GM20431 (cell line): Measurements from ENCODE around the gene UST.

Experiments used
- in situ Hi-C: fragments of 300-500 bp; cut with MseI, MboI; formaldehyde crosslinking; loops from one replicate; pipeline ENCODE4 v1.15.0; 2020; ENCODE audit warnings: low sequenced_read_pairs; ENCODE audit not compliant: unreplicated experiment

The UST gene

GRCh38 chr6:148794797-148795196 is 48.0 kb downstream of the UST start:
- in situ Hi-C loops, result no loop called here

- in situ Hi-C loops, result no loop called here
These were observed 48.7 kb downstream of the UST start for GRCh38 chr6:148795563-148795962.

GRCh38 chr6:148799647-148800046 is 52.8 kb downstream of the UST start:
- in situ Hi-C loops, result no loop called here

- in situ Hi-C loops, result no loop called here
These were observed 53.7 kb downstream of the UST start for GRCh38 chr6:148800536-148800935.

DNA sequence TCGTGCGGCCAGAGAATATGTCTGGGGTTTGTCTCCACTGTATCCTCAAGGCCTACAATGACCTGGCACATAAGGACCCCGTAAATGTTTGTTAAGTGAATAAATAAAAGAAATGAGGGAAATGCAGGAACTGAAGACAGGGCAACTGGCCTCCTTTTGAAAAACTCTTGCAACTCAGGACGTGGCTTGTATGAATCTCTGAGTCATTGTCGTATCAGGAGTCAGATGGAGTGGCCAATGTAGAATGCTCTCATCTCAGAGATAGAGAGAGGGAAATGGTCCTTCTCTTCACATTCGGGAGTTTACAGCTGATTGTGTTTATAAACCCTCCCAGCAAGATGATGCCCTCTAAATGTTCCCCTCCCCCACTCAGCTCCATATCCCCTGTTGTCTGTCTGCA is 57.1 kb downstream of the UST start:
- in situ Hi-C loops, result no loop called here

DNA sequence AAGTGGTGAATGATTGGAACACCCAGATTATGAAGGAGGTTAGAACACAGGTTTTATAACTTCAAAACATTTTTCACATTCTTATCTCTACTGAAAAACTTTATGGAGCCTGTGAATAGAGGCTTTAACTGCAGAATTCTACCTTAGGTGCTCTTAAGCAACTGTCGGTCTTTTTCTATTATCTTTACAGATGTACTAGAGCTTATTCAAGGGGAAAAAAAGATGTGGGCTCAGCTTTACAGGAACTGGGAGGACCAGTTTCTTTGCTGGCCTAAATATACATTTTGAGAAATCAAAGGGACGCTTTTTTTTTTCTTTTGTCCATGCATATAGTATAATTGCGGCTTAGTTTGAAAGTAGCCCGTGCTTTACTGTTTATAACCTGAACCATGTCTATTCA is 58.9 kb downstream of the UST start:
- in situ Hi-C loops, result no loop called here

DNA sequence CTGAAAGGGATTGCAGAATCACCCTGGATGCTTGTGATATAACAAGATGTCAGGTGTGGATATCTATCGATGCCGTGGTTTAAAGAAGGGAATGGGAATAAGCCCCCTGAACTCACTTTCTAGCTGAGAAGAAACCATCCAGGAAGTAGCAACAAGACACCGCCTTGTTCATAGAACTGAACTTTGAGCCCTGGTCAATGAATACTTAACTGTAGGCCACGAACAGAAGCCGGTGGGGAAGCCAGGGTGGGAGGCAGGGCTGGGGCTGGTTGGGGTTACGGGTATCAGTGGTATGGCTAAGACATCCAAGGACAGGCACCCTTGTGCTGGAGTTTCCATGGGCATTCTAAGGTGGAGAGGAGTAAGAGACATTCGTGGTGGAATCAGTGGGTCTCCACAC is 61.0 kb downstream of the UST start:
- in situ Hi-C loops, result no loop called here

DNA sequence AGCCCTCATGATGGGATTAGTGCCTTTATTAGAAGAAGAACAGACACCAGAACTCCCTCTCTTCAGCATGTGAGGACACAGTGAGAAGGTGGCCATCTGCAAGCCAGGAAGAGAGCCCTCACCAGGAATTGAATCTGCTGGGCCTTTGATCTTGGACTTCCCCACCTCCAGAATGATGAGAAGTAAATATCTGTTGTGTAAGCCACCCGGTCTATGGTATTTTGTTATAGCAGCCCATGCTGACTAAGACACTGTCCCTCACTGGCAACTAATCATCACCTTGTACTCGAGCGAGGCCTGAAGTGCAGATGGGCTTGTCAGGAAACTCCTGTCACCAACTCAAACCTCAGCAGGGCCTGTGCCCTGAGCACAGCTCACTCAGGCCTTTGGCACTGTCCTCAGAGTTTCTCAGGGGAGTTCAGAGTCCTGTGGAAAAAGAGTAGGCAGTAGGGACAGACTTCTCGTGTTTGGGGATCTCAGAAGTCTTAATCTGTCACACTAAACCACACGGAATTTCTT is 62.0 kb downstream of the UST start:
- in situ Hi-C loops, result no loop called here

GRCh38 chr6:148811459-148811858 is 64.6 kb downstream of the UST start:
- in situ Hi-C loops, result no loop called here

DNA sequence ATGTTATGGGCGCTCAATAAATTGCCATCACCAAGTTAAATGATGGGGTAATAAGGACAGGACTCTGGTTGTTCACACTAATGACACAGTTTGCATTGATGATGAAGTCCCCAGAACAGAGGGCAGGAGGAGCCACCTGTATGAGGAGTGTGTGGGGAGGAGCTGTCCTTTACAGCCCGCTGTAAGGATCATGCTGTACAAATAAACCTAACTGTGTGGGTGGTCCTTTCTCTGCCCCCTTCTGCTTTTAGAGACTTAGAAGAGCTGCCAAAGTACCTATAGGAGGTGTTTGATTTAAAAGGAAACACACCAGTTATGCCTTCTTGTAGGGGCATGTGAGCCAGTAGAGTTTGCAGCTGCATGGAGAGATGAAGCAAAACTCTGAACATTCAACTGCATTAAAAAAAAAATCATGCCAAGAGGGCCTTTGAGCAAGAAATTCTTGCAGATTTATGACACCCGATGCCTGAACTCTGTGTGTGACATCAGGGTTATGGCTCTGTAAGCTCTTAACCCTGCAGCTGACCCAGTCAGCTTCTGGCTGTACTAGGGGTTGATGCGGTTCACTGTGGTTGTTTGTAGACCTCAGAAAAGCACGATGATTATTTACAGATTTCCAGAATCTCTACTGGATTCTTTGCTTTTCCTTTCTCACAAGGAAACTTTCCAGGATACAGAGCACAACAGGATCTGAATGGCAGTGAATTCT is 67.4 kb downstream of the UST start:
- in situ Hi-C loops, result no loop called here

GRCh38 chr6:148814869-148815268 is 68.0 kb downstream of the UST start:
- in situ Hi-C loops, result no loop called here

GRCh38 chr6:148816117-148816516 is 69.3 kb downstream of the UST start:
- in situ Hi-C loops, result no loop called here

- in situ Hi-C loops, result no loop called here
These were observed 70.9 kb downstream of the UST start for GRCh38 chr6:148817689-148818088.

DNA sequence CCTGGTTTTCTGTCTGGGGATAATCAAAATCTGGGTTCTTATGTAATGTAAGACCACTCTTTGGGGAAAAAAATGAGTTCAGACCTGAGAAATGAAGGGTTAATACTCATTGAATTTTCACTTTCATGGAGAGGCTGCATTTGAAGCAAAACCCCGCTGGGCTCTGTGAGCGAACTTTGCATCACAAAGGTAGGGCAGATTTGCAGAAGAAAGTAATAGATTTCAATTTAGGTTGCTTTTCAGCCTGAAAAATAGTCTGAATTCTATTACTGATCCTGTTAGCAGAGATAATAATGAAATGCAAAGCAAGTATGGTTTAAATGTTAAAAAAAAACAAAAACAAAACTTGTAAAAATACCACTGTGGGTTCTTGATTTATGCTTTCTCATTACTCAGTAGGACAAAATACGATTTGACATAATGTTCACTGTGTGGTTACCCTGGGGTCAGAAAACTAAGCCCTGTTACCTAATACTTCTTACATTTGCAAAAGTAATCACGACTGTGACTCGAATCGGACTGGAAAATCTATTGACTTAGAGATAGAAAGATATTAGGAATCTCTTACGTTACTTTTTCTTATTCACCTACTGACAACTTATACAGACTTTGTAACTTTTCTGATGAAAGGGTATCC is 72.2 kb downstream of the UST start:
- in situ Hi-C loops, result no loop called here

GRCh38 chr6:148819852-148820251 is 73.0 kb downstream of the UST start:
- in situ Hi-C loops, result no loop called here

DNA sequence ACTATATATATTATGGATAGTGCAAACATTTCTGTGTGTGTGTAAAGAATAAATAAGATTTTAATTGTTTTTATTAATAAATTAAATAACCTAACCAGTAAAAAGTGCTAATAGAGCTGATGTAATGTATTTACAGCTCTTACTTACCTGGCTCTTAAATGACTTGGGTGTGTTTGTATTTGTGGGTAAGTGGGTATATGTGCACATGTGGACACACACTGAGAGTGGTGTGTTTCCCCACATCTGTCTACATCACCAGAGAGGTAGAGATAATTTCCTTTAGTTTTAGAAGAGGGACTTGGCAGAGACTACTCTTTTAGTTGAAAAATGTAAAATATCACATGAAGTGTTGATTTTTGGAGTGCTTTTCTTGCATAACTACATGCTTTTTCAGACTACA is 76.0 kb downstream of the UST start:
- in situ Hi-C loops, result no loop called here

DNA sequence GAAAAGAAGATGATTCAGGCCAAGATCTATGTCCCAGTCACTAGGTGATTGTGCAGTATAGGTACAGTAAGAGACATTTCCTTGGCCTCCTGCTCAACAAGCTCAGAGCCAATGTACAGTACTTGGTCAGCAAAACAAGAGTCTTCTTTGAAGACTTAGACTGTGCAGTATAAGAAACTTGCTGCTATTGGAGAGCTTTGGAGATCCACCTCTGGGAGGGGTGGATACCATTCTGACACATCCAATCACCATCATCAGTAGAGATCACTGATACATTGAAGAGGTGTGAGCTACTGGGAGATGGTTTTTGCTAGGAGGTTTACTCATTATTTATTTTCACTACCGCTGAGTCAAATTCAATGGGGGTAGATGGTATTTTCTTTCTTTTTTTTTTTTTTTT is 77.5 kb downstream of the UST start:
- in situ Hi-C loops, result no loop called here

DNA sequence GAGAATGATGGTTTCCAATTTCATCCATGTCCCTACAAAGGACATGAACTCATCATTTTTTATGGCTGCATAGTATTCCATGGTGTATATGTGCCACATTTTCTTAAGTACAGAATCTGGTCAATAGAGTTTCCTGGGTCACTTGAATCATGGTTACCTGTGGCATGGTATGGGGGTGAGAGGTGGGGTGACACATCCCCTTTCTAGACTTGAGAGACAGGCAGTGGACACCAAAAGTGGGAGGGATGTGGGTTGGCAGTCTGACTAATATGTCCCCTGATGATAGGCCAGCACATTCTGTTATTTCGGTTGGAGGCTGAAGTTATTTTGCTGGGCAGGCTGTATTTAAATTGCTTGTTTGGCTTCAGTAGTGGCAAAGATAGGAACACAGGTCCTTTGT is 78.1 kb downstream of the UST start:
- in situ Hi-C loops, result no loop called here

DNA sequence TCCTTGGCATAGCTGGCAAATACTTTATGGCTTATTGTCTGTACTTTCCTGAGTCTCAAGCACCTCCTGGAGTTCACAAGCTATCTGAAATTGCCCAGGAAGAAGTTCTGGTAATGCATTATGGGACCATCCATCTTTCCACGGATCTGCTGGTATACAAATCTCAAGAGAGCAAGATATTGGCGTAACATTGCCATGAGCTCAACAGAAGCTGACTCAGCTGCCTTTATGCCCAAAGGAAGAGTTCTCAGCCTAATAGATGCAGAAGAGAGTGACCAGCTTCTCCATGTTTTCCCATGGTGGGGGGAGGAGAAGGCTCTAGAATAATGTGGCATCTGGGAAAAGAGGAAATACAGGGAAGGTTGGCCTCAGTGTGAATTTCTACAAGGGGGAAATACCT is 78.7 kb downstream of the UST start:
- in situ Hi-C loops, result no loop called here

GRCh38 chr6:148827416-148828045 is 80.7 kb downstream of the UST start:
- in situ Hi-C loops, result no loop called here

DNA sequence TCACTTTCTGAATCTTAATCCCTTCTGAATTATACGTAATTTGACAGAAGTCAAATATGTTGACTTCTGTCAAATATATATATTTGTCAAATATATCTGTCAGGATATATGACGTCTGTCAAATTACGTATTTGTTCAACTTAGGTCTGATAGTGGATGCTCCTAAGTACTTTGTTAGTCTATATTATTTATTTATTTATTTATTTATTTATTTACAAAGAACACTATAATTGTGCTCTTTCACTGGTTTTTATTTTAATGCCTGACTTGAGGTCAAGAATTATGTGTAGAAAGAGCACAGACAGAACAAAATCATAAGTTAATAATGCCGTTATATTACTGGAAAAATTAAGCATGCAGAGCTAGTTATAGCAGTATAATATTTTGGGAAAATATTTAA is 81.2 kb downstream of the UST start:
- in situ Hi-C loops, result no loop called here
